ENCODE results near the gene CHIT1. TPM values are rescaled to one million over a fixed set of nuclear protein-coding genes. Genes with fewer than 3 reads are reported as not detected.
A peak's percentile ranks its signal among the peaks of the same experiment; 100 is the strongest.

Gene CHIT1
- total RNA-seq, 4 donors from 2014 or later: 0.20 TPM; not detected in 3

- H3K27ac ChIP-seq: peak overlapping the region; percentile 66 to 93 (median 87)
- ATAC-seq: no peak
- intact Hi-C loops (cut with DNase I; ENCODE audit: low total_unique reads) (loop anchor here (10.0 kb wide), 3 partner anchors 354 to 1386 kb away; partner anchors contain the start of genes ATP2B4, SHISA4, ZBED6 and ZC3H11A), in situ Hi-C loops (cut with MboI; ENCODE audit: low sequenced_read_pairs in 4 of 4) (loop anchor here (5.0 to 10.0 kb wide), 4 partner anchors 56 to 216 kb away; no protein-coding TSS in a partner anchor)
- H3K36me3 ChIP-seq: no peaks in the 10 kb centered on the region
- peak; percentile 65 to 70 for DNase-seq
- no peaks in the 10 kb centered on the region for H3K9me3 ChIP-seq
- no peaks in the 10 kb centered on the region for H3K27me3 ChIP-seq
- H3K4me3 ChIP-seq: no peak overlapping the region
- TF ChIP-seq POLR2A (IDR thresholded peaks at IDR 0.05) (no peak), CTCF (IDR thresholded peaks at IDR 0.05 in 4 of 5, conservative IDR thresholded peaks at IDR 0.05 in 1 of 5) (peak in 1 of 5 experiments; percentile 0)
- peaks cover 65 to 67% of the 10 kb centered on the region in 2 donors for H3K4me1 ChIP-seq
Observed at GRCh38 chr1:203271018-203271743, 41.7 kb upstream of the CHIT1 start.

- in situ Hi-C loops (cut with MboI; ENCODE audit: low sequenced_read_pairs in 4 of 4) (loop anchor here (5.0 to 10.0 kb wide), 4 partner anchors 57 to 217 kb away; no protein-coding TSS in a partner anchor), intact Hi-C loops (cut with DNase I; ENCODE audit: low total_unique reads) (loop anchor here (10.0 kb wide), 3 partner anchors 354 to 1386 kb away; partner anchors contain the start of genes ATP2B4, SHISA4, ZBED6 and ZC3H11A)
- DNase-seq: peak in 1 of 2 donors; percentile 15
- ATAC-seq: no peak
- no peak for TF ChIP-seq CTCF (IDR thresholded peaks at IDR 0.05 in 4 of 5, conservative IDR thresholded peaks at IDR 0.05 in 1 of 5)
- TF ChIP-seq POLR2A (IDR thresholded peaks at IDR 0.05): no peak
- Histone ChIP-seq H3K4me3 (no peak overlapping the region), H3K27me3 (no peaks in the 10 kb centered on the region), H3K4me1 (peaks cover 57 to 60% of the 10 kb centered on the region in 2 donors), H3K9me3 (no peaks in the 10 kb centered on the region), H3K36me3 (no peaks in the 10 kb centered on the region), H3K27ac (peak overlapping the region; percentile 66 to 93 (median 87))
Observed at GRCh38 chr1:203270448-203270847, 41.0 kb upstream of the CHIT1 start.

GRCh38 chr1:203269654-203270020 lies 40.2 kb upstream of the CHIT1 start:
- H3K4me1 ChIP-seq: peaks cover 53 to 56% of the 10 kb centered on the region in 2 donors
- ATAC-seq: no peak

More at GRCh38 chr1:203269654-203270020, 40.2 kb upstream of the CHIT1 start:
- H3K27me3 ChIP-seq: no peaks in the 10 kb centered on the region
- H3K9me3 ChIP-seq: no peaks in the 10 kb centered on the region
- in situ Hi-C loops (cut with MboI; ENCODE audit: low sequenced_read_pairs in 4 of 4): loop anchor here (5.0 to 10.0 kb wide), 4 partner anchors 58 to 218 kb away; no protein-coding TSS in a partner anchor
- H3K36me3 ChIP-seq: no peaks in the 10 kb centered on the region
- DNase-seq: no peak
- H3K27ac ChIP-seq: peak overlapping the region; percentile 86 to 93 (median 88)
- no peak overlapping the region for H3K4me3 ChIP-seq
- intact Hi-C loops (cut with DNase I; ENCODE audit: low total_unique reads): loop anchor here (2.0 to 10.0 kb wide), 7 partner anchors 152 to 1385 kb away; partner anchors contain the start of genes ATP2B4, SHISA4, SOX13 and ZBED6
- TF ChIP-seq CTCF (IDR thresholded peaks at IDR 0.05 in 4 of 5, conservative IDR thresholded peaks at IDR 0.05 in 1 of 5) (no peak), POLR2A (IDR thresholded peaks at IDR 0.05) (no peak)
